ENCODE results near the gene DDIAS. TPM values are rescaled to one million over a fixed set of nuclear protein-coding genes. Genes with fewer than 3 reads are reported as not detected.
"Not testable (repeated sequence)": the region's sequence is repeated elsewhere in the genome, so short reads cannot be mapped to it uniquely, and the experiment has no call there.

The DDIAS gene
- total and polyA plus RNA-seq, 2 donors (not counting 1 experiment from before 2014, with no cell fraction given) = 2.3 to 3.0 TPM

- no peak for TF ChIP-seq CTCF (conservative IDR thresholded peaks at IDR 0.05 in 1 of 2, IDR thresholded peaks at IDR 0.05 in 1 of 2; ENCODE audit: low read depth in 1 of 2, low read length in 2 of 2)
- no peak for TF ChIP-seq EZH2 (IDR thresholded peaks at IDR 0.05; ENCODE audit: low read length, missing control alignments)
Observed at GRCh38 chr11:82967381-82967780, 65.8 kb downstream of the DDIAS start.

GRCh38 chr11:82969811-82970210 is 68.3 kb downstream of the DDIAS start:
- Histone ChIP-seq H4K20me1 (ENCODE audit: control insufficient read depth, extremely low read depth, insufficient read depth, low read length) (no peaks in the 10 kb centered on the region), H3K4me3 (replicated peaks in 1 of 4; ENCODE audit: control extremely low read depth in 1 of 4, insufficient read depth in 1 of 4, low read depth in 3 of 4, low read length in 4 of 4) (no peak overlapping the region), H3K27ac (ENCODE audit: insufficient read depth, low read length) (no peak overlapping the region), H3K79me2 (ENCODE audit: control insufficient read depth, insufficient read depth, low read length) (no peaks in the 10 kb centered on the region), H3K4me1 (ENCODE audit: control insufficient read depth, extremely low read depth, insufficient read depth, low read length) (no peaks in the 10 kb centered on the region), H3K4me2 (ENCODE audit: extremely low read depth, insufficient read depth, low read length) (no peak overlapping the region), H3K9me3 (ENCODE audit: control insufficient read depth, insufficient read depth, low read depth, low read length) (no peaks in the 10 kb centered on the region), H3K9ac (ENCODE audit: insufficient read depth, low read length) (no peak overlapping the region), H3K27me3 (ENCODE audit: control insufficient read depth, insufficient read depth, low read length) (no peaks in the 10 kb centered on the region), H2AFZ (ENCODE audit: low read length) (no peak overlapping the region), H3K36me3 (ENCODE audit: control insufficient read depth, insufficient read depth, low read length) (no peaks in the 10 kb centered on the region)
- TF ChIP-seq CTCF (conservative IDR thresholded peaks at IDR 0.05 in 1 of 2, IDR thresholded peaks at IDR 0.05 in 1 of 2; ENCODE audit: low read depth in 1 of 2, low read length in 2 of 2) = no peak
- TF ChIP-seq EZH2 (IDR thresholded peaks at IDR 0.05; ENCODE audit: low read length, missing control alignments) = no peak
- DNase-seq (ENCODE audit: low read depth in 2 of 2) = no peak

More at GRCh38 chr11:82967381-82967780, 65.8 kb downstream of the DDIAS start:
- no peaks in the 10 kb centered on the region for H3K9me3 ChIP-seq (ENCODE audit: control insufficient read depth, insufficient read depth, low read depth, low read length)
- no peak overlapping the region for H3K4me2 ChIP-seq (ENCODE audit: extremely low read depth, insufficient read depth, low read length)
- H3K4me3 ChIP-seq (replicated peaks in 1 of 4; ENCODE audit: control extremely low read depth in 1 of 4, insufficient read depth in 1 of 4, low read depth in 3 of 4, low read length in 4 of 4) = no peak overlapping the region
- no peak for DNase-seq (ENCODE audit: low read depth in 2 of 2)
- H2AFZ ChIP-seq (ENCODE audit: low read length) = no peak overlapping the region
- no peaks in the 10 kb centered on the region for H3K27me3 ChIP-seq (ENCODE audit: control insufficient read depth, insufficient read depth, low read length)
- H3K36me3 ChIP-seq (ENCODE audit: control insufficient read depth, insufficient read depth, low read length) = no peaks in the 10 kb centered on the region
- H3K9ac ChIP-seq (ENCODE audit: insufficient read depth, low read length) = no peak overlapping the region
- H3K79me2 ChIP-seq (ENCODE audit: control insufficient read depth, insufficient read depth, low read length) = no peaks in the 10 kb centered on the region
- H4K20me1 ChIP-seq (ENCODE audit: control insufficient read depth, extremely low read depth, insufficient read depth, low read length) = no peaks in the 10 kb centered on the region
- H3K4me1 ChIP-seq (ENCODE audit: control insufficient read depth, extremely low read depth, insufficient read depth, low read length) = no peaks in the 10 kb centered on the region
- H3K27ac ChIP-seq (ENCODE audit: insufficient read depth, low read length) = no peak overlapping the region

GRCh38 chr11:82970507-82971083 is 69.1 kb downstream of the DDIAS start:
- H3K79me2 ChIP-seq (ENCODE audit: control insufficient read depth, insufficient read depth, low read length); H3K27me3 ChIP-seq (ENCODE audit: control insufficient read depth, insufficient read depth, low read length); H3K4me3 ChIP-seq (replicated peaks in 1 of 4; ENCODE audit: control extremely low read depth in 1 of 4, insufficient read depth in 1 of 4, low read depth in 3 of 4, low read length in 4 of 4); H3K4me2 ChIP-seq (ENCODE audit: extremely low read depth, insufficient read depth, low read length); H3K9me3 ChIP-seq (ENCODE audit: control insufficient read depth, insufficient read depth, low read depth, low read length); H3K27ac ChIP-seq (ENCODE audit: insufficient read depth, low read length); H2AFZ ChIP-seq (ENCODE audit: low read length); H3K4me1 ChIP-seq (ENCODE audit: control insufficient read depth, extremely low read depth, insufficient read depth, low read length); H3K36me3 ChIP-seq (ENCODE audit: control insufficient read depth, insufficient read depth, low read length); H3K9ac ChIP-seq (ENCODE audit: insufficient read depth, low read length); DNase-seq (ENCODE audit: low read depth in 2 of 2); H4K20me1 ChIP-seq (ENCODE audit: control insufficient read depth, extremely low read depth, insufficient read depth, low read length): not testable (repeated sequence)

GRCh38 chr11:82971519-82971946 is 70.0 kb downstream of the DDIAS start:
- H3K4me2 ChIP-seq (ENCODE audit: extremely low read depth, insufficient read depth, low read length); H3K4me3 ChIP-seq (replicated peaks in 1 of 4; ENCODE audit: control extremely low read depth in 1 of 4, insufficient read depth in 1 of 4, low read depth in 3 of 4, low read length in 4 of 4); DNase-seq (ENCODE audit: low read depth in 2 of 2); H3K9ac ChIP-seq (ENCODE audit: insufficient read depth, low read length); H3K36me3 ChIP-seq (ENCODE audit: control insufficient read depth, insufficient read depth, low read length); H3K27me3 ChIP-seq (ENCODE audit: control insufficient read depth, insufficient read depth, low read length); H3K27ac ChIP-seq (ENCODE audit: insufficient read depth, low read length); H2AFZ ChIP-seq (ENCODE audit: low read length); H4K20me1 ChIP-seq (ENCODE audit: control insufficient read depth, extremely low read depth, insufficient read depth, low read length); H3K4me1 ChIP-seq (ENCODE audit: control insufficient read depth, extremely low read depth, insufficient read depth, low read length); H3K79me2 ChIP-seq (ENCODE audit: control insufficient read depth, insufficient read depth, low read length); H3K9me3 ChIP-seq (ENCODE audit: control insufficient read depth, insufficient read depth, low read depth, low read length): not testable (repeated sequence)
